ENCODE data around the gene IFNG-AS1.

Gene IFNG-AS1

DNA sequence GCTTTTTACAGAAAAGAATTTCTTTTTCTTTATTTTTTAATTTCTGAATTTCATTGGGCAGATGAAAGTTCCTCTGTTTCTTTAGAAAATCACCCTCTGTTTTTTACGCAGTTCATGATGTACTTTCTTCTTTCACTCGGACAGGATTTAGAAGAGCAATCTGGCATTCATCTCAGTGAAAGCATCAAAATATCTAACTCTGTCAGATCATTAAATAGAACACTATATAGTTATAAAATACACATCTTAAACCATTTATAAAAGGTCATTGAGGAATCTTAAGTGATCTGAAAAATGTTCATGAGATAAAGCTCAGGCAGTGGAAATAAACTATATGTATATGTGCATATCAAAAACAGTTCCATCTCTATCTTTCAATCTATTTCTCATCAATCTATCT, 3.9 kb downstream of the IFNG-AS1 start:
- no peak for DNase-seq (ENCODE audit: low read depth in 1 of 2, low spot score in 1 of 2)

DNA sequence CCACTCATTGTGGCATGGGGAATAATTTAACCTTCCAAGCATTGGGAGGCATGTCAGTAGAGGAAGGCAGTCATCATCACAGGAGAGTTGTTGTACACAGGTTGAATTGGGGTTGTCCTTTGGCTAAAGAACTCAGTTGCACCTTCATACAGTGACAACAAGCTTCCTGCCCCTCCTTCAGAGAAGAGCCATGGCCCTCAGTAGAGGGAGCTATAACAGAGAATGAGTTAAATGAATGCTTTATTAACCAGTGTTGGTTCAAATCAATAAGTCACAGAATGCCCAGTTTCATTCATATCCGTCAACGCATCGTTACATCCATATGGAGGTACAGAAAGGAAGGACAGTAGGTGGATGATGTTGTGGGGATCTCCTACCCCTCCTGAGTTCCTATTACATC, 4.8 kb downstream of the IFNG-AS1 start:
- DNase-seq (ENCODE audit: low read depth in 1 of 2, low spot score in 1 of 2), result no peak

DNA sequence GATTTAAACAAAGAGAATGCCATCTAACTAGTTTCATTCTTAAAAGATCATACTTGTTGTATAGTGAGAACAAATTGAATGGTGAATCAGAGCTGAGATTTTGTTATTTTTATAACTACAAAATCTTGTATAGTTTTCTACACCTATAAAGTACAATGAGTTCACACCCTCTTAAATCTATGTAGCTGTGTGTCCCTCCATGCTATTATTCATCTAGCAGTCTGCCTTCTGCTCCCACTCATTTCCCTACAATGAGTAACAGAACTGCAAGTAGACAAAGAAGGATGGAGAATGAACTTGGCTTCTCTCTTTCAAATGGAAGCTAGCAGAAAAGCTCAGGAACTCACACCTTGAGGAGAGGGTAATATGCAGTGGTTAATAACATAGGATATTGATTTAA, 7.1 kb downstream of the IFNG-AS1 start:
- no peak for DNase-seq (ENCODE audit: low read depth in 1 of 2, low spot score in 1 of 2)

DNA sequence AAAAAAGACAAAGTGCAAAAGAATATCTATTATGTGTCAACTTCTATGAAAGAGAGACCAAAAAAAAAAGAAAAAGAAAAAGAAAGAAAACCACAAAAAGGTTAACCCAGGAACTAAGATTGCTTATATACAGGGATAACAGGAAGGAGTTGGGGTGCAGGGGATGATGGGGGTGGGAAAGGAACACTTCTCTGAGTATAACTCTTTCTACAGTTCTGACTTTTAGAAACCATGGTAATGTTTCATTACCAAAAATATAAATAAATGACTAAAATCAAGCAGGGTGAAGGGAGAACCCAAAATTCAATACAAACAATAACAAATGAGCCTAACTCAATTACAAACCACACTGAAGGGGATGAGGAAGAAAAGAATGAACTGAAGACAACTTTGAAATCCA, 9.1 kb downstream of the IFNG-AS1 start:
- no peak for DNase-seq (ENCODE audit: low read depth in 1 of 2, low spot score in 1 of 2)

DNA sequence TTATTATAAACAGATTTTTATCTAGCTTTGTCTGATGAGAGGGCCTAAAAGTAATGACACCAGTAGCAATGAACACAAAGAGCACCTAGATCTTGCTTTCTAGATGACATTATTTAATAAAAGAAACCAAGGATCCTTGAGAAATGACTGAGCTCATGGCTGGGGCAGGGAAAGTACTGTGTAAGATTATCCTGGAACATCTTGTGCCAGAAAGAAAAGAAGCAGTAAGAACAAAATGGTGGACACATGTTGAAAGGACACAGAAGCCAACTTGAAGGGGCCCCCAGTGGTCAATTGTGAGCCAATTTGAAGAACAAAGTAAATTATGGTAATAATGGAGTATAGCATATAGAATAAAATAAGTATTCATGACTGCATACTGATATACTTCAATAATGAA, 10.0 kb downstream of the IFNG-AS1 start:
- no peak for DNase-seq (ENCODE audit: low read depth in 1 of 2, low spot score in 1 of 2)

DNA sequence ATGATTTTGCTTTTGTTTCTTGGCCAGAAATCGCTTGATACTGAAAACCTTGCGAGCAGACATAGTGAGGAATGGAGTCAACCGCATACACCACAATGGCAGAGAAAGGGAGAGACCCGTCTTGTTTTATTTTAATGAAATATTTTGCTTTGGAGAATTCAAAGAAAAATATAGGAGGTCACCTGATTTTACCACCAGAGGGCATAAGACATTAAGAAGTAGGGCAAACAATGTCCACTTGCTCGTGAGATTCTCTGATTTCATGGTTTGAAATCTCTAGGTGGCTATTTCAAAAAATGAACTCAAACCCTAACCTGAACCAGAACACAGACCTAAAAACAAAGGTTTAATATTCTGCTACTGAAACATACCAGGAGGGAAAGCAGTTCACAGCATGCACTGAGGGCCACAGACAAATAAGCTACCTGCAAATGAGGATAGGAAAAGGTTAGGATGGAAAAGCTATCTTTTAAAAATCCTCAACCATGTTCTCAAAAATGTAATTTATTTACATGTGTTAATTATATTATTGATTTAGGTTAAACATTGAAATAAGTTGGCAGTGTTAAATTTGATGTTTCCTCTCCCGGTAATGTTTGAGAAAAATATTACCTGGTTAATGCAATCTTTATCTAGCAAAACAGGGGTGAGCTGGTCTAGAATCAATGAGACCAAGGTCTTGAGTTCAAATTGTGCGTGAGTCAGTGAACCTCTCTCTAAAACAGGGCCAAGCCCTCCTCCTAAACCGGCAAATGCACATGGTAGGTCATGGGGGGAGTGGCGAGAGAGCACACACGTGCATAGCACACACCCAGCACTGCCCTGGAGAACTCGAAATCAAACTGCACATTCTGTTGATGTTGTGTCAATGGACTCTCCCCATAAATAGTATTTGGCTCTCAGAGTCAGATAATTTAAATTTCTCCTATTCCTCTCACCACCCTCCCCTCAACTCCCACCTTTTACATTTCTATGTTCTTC, 12.5 kb downstream of the IFNG-AS1 start:
- no peak for DNase-seq (ENCODE audit: low read depth in 1 of 2, low spot score in 1 of 2)

DNA sequence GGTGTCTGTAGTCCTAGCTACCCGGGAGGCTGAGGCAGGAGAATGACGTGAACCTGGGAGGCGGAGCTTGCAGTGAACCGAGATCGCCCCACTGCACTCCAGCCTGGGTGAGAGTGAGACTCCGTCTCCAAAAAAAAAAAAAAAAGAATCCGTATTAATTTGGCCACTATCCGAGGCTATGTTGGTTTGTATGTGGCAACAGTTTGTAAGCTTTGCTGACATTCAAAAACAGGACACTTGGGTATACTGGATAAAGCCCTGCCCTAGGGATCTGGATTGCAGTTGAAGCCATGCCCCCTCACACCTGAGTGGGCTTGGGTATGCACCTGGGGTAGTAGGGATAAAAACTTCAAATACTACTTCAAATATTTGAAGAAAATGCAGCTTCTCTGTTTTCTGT, 14.5 kb downstream of the IFNG-AS1 start:
- DNase-seq (ENCODE audit: low read depth in 1 of 2, low spot score in 1 of 2), result no peak

DNA sequence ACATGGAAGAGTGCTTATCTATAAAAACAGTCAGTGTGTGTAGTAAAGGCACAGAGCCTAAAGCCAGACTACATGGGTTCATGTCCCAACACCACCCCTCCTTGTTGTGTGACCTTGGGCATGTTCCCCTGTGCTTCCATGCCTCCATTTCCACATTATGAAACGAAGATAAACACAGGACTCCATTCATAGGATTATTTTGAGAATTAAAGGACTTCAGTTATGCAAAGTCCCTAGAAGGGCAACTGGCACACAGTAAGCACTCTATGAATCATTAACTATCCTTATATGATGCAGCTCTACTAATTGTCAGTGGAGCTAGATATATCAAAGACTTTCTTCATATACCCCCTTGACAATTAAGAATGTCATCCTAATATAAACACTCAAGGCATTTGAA, 17.8 kb downstream of the IFNG-AS1 start:
- no peak for DNase-seq (ENCODE audit: low read depth in 1 of 2, low spot score in 1 of 2)

DNA sequence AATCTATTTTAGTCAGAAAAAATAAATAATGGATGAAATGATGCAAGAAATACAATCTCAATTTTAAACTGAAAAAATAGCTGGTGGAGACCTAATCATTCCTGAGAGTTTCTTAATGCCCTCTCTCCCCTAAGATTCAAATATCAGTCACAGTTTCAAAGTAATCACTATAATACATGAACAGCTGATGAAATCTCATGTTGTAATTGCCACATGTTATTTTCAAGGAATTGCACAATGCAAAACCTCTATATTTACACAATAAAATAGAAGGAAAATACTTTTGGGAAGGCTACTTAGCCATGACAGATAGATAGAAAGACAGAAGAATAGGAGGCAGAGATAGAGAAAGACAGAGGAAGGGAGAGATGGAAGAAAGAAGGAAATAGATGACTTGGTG, 18.2 kb downstream of the IFNG-AS1 start:
- DNase-seq (ENCODE audit: low read depth in 1 of 2, low spot score in 1 of 2), result no peak

DNA sequence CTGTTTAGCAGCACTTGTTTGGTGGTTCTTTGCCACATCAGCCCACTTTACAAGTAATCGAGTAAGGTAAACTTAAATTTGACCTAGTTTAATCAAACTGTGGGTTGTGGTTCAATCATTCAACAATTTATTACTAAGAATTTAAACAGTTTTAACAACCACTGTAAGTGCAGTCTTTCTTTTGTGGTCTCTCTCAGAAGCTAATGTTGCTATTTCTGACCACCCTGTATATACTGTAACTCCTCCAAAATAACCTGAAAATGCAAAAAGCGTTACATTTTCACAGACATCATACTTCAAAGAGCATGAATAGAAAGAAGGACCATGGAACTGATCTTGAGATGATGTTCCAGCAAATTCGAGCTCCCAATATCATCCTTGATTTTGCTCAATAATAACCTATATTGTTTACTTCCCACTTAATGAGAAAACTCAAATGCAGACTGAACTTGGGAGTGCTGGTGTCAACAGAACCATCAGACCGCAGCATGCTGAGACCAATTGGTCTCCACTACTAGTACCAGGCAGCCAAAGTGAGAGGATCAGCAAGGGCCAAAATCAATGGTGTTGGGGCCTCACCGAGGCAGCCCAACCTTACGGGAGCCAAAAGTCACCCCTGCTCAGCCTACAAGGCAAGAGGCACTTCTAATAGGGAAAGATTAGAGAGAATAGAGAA, 22.1 kb downstream of the IFNG-AS1 start:
- DNase-seq (ENCODE audit: low read depth in 1 of 2, low spot score in 1 of 2), result no peak

DNA sequence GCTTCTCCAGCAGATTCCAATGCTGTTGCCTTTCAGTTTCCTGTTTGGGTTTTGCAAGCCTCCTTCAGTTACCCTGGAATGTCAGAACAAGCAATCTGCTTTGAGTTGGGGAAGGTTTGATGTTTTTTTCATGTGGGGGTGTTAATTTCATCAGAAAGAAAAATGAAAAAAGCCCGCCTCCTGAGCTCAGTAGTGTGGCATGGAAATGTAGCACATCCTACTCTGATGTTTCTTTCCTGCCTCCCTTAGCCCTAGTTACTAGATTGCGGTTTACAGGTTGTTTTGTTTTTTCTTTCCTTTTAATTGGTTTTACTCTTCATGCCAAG, 22.6 kb downstream of the IFNG-AS1 start:
- no peak for DNase-seq (ENCODE audit: low read depth in 1 of 2, low spot score in 1 of 2)

DNA sequence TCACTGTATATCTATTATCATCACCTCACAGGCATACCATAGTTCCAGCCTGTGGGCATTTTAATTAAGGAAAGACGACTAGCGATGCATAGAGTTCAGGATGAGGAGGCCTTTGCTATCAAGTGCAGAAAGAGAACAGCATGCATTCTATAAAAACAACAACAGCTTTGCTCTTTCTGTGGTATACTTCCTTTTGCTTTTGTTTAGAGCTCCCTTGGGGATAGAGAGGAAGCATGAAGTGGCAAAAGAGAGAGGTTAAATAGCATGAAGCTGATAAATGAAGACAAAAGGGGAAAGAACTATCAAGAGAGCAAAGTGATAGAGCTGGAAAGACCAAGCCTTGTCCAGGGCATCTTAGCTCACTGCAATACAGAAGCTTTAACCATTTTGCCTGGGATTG, 23.5 kb downstream of the IFNG-AS1 start:
- DNase-seq (ENCODE audit: low read depth in 1 of 2, low spot score in 1 of 2), result no peak

DNA sequence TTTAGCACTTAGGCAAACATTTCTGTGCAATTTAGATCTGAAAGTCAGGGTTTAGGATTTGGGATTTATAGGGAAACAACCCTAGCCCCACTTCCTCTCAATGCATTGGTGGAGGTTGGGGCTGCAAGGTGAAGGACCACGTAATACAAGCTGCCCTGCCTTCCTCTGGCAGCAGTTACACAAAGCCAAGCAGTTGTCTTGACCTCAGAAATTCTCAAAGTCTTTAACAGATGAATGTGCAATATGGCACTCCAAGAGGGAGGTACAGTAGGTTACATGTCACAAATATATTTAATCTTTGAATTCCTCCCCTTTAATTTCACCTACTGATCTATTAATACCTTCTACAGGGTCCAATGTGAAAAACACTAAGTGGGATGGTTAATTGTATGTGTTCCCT, 23.9 kb downstream of the IFNG-AS1 start:
- no peak for DNase-seq (ENCODE audit: low read depth in 1 of 2, low spot score in 1 of 2)

DNA sequence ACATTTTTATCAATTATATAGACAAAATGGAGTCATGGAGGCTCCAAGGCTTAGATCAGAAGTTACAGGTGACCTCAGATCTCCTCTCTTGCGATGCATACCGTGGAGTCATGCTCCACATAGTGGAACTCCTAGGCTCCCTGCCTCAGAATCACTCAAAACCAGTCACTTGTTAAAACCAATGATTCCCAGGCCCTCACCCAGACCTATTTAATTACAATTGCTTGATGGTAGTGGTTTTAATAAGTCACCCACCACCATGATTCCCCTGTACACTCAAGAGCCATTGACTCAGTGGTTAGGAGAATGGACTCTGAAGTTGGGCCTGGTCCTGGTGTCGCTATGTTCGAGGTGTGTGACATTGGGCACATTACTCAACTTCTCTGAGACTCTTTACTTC, 26.9 kb downstream of the IFNG-AS1 start:
- DNase-seq (ENCODE audit: low read depth in 1 of 2, low spot score in 1 of 2), result no peak

DNA sequence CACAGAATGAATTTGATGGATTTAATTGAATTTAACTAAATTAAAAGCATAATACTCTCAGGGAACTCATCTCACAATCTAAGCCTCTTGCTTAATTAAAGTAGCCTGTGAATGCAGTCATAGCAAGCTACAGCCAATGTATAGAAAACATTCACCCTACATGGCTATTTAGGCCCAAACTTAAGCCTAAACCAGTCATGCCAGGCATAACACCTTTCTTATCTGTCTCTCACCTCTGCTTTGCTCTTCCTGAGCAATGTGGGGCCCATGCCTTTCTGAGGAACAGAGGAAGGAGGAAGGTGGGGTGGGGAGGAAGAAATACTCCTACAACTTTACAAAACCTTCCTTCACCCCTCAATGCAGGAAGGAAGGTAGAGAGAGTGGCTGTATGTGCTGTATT, 29.1 kb downstream of the IFNG-AS1 start:
- DNase-seq (ENCODE audit: low read depth in 1 of 2, low spot score in 1 of 2), result no peak

DNA sequence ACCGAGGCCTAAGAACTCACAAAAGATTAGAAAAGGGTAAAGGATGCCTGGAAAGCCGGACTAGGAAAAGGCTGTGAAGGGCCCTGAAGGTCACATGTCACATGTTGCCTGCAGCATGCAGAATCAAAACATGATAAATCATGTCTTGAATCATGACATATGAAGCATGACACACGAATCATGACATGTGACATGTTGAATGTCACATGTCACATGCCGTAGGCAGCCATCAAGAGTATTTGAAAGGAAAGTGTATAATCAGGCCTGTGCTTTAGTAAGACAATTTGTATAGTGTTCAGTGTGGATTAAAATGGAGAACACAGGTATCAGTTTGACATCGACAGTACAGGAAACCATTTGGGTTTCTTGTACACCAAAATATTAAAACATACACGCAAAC, 30.8 kb downstream of the IFNG-AS1 start:
- DNase-seq (ENCODE audit: low read depth in 1 of 2, low spot score in 1 of 2), result no peak

DNA sequence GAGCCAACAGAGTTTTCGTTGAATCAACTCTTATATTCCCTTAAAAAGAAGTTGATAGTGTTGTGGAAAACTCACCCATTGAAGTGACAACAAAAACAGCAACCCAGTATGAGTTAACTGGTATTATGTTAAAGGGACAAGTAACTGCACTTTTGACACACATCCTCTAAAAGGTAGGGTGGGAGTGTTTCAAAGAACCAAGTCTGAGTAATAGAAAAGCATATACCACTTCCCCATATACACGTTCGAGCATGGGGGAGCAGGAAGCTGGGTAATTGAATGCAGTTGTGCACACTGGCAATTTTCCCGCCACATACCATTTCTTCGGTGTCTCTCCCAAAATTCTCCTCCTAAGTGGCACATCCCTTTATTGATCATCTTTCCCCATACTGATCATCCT, 31.5 kb downstream of the IFNG-AS1 start:
- DNase-seq (ENCODE audit: low read depth in 1 of 2, low spot score in 1 of 2), result no peak

DNA sequence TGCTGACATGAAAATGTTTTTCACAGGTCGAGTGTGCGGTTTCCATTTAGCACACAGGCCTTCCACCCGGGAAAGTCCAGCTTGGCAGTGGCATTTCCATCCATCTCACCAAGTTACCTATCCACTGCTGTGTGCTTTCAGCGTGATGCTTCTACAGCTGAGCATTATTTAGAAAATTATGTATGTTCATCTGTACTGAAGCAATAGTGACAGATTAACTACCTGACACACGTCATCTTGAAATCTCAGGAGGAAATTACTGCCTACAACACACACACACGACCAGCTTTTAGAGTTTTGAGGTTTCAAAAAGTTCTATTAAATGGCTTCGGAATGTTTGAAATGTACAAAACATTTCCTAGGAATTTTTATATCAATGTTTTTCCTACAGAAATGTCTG, 39.4 kb downstream of the IFNG-AS1 start:
- DNase-seq (ENCODE audit: low read depth in 1 of 2, low spot score in 1 of 2), result no peak

DNA sequence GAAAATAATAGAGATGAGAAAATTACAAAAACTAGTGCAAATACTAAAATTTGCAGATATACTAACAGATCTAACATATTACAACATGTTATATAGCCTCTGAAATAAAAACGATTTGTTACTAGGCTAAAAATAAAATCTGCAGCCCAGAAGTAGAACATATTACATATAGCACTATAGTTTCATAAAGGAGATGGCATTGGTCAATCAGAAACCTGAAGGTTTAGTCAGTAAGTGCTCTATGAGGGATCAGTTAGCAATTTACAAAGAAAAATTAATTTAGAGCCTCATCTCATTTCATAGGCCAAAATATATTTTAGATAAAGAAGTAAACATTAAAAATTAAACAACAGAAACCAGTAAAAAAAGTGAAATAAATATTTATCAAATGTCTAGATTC, 41.0 kb downstream of the IFNG-AS1 start:
- DNase-seq (ENCODE audit: low read depth in 1 of 2, low spot score in 1 of 2), result no peak

DNA sequence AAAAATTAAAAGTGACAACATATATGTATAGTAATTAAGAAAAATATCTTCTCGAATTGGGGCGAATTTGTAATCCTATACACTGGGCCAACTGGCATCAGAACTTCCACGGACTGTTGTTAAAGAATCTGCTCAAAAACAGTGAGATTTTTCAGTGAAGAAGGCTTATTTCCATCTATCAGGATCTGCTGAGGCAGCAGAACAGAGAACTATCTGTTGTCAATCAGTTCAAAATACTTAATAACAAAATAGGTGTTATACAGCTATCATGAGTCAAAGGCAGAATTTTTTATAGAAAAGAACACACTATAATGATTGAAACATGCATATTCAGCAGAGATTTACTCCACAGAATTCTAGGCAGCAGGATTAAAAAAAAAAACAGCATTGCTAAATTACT, 41.9 kb downstream of the IFNG-AS1 start:
- no peak for DNase-seq (ENCODE audit: low read depth in 1 of 2, low spot score in 1 of 2)

DNA sequence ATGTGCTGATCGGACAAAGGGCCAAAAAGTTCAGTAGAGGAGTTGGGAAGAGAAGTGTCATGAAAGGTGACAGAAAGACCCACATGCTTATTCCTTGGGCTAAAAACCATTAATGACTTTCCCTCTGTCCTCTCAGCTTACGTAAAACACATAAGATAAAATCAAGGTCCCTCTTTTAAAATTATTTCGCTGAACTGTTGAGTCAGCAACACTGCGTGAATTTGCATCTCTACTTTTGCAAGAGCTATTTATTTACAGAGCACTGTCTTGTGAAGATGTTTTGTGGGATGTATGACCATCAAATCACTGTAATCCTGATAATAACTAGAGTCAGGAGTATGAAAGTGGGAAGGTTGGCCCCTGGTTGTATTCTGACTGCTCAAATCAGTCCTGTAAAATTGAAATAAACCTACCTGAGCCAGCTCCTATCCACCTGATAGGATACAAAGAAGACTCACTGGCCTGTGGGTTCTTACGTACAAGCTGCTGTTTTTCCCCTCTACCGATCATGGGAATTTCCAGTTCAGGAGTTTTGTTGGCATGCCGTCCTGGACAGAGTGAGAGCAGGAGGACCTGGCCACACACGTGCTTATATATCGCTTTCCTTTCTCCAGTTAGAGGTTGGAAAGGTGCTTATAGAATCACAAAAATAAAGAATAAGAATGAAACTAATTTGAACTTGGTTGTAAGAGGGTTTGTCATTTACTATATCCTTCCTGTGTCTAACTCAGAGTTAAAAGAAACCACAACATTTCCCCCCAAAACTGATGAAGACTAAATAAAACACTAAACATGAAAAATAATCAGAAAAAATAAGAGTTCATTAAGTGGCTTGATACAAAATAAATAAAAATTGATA, 42.9 kb downstream of the IFNG-AS1 start:
- DNase-seq (ENCODE audit: low read depth in 1 of 2, low spot score in 1 of 2), result no peak

DNA sequence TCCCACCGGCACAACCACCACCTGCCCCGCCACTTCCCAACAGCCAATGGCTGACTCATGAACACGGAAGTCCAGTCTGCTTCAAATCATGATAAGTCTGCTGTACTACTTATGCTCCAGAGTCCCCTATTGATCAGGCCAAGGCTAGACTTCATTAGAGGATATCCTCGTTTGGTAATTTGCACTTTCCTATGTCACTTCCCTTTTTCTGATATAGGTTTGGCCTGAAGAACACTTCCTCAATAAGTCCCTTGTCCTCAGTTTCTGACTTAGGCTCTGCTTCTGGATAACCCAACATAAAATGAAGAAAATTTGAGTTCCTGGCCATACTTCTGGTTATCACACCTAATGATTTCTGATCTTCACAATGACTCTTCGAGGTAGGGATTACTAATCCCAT, 45.3 kb downstream of the IFNG-AS1 start:
- no peak for DNase-seq (ENCODE audit: low read depth in 1 of 2, low spot score in 1 of 2)

Data from stimulated activated CD4-positive, alpha-beta T cell treated with anti-CD3 and anti-CD28 coated beads, Interleukin-15, amount 100 ng/mL, for 1 hour (primary cell).